Fibroblast of pulmonary artery (primary cell): ENCODE measurements around the gene GPRC5B.
A peak's percentile ranks its signal among the peaks of the same experiment; 100 is the strongest.

ENCODE experiments used
- DNase-seq: peaks from one replicate; pipeline ENCODE4 v3.0.0-alpha.2; 2010; ENCODE audit warnings: low read depth
- H3K4me3 ChIP-seq: replicated peaks from 2 replicates; pipeline ENCODE4 v1.5.1; 2011; ENCODE audit warnings: low read depth, mild to moderate bottlenecking, control low read depth, low read length, moderate library complexity
- TF ChIP-seq, protein P1 (sequence below): IDR thresholded peaks from 2 replicates; pipeline ENCODE4 v1.5.1; 2011; ENCODE audit warnings: mild to moderate bottlenecking, control low read depth, low read length, inconsistent platforms; ENCODE audit errors: missing control alignments

The GPRC5B gene

DNA sequence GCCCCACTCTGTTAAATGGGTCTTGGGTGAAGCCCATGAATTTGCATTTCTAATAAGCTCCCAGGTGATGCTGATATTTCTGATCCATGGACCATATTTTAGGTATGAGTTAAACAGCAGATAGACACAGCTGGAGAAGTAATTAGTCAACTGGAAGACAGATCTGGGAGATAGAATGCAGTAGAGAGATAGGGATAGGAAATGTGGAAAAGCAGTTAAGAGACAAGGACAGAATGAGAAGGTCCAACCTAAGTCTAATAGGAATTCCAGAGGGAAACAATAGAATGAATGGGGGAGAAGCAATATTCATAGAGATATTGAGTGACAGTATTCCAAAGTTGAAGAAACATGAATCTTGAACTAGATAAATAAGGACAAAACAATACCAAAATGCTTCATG lies 71.7 kb downstream of the GPRC5B start:
- TF ChIP-seq, protein P1, sequence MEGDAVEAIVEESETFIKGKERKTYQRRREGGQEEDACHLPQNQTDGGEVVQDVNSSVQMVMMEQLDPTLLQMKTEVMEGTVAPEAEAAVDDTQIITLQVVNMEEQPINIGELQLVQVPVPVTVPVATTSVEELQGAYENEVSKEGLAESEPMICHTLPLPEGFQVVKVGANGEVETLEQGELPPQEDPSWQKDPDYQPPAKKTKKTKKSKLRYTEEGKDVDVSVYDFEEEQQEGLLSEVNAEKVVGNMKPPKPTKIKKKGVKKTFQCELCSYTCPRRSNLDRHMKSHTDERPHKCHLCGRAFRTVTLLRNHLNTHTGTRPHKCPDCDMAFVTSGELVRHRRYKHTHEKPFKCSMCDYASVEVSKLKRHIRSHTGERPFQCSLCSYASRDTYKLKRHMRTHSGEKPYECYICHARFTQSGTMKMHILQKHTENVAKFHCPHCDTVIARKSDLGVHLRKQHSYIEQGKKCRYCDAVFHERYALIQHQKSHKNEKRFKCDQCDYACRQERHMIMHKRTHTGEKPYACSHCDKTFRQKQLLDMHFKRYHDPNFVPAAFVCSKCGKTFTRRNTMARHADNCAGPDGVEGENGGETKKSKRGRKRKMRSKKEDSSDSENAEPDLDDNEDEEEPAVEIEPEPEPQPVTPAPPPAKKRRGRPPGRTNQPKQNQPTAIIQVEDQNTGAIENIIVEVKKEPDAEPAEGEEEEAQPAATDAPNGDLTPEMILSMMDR, result no peak
- DNase-seq, result no peak
- H3K4me3 ChIP-seq, result no peak overlapping the region

DNA sequence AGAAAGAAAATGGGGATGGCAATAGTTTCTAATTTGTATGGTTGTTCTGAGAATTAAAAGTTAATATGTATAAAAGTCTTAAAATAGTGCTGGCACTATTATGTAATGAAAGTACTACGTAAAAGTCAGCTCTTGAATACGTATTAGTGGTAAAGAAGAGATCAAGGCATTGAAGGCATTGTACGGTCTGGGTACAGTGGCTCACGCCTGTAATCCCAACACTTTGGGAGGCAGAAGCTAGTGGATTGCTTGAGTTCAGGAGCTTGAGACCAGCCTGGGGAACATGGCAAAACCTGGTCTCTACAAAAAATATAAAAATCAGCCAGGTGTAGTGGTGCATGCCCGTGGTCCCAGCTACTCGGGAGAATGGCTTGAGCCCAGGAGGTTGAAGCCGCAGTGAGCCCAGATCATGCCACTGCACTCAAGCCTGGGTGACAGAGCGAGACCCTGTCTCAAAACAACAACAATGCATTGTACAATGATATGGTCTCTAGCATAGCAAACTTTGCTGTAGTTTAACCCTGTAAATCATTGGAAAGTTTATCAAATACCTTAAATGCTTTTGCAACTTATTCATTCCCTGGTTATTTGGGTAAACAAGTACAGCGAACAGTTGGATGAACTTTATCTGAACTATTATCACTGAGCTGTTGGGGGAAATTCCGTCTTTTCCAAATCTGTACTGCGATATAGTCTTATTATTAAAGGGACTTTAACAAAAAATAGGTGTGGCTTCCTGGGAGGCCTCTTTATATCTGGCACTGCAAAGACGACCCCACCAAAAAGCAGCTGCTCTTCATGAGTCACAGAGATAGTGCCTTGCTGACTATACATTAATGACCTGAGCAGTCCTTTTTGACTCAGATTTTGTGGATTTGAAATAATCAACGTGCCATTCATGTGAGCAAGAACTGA lies 73.6 kb downstream of the GPRC5B start:
- TF ChIP-seq, protein P1, result no peak
- peak; percentile 89 for DNase-seq
- no peak overlapping the region for H3K4me3 ChIP-seq

DNA sequence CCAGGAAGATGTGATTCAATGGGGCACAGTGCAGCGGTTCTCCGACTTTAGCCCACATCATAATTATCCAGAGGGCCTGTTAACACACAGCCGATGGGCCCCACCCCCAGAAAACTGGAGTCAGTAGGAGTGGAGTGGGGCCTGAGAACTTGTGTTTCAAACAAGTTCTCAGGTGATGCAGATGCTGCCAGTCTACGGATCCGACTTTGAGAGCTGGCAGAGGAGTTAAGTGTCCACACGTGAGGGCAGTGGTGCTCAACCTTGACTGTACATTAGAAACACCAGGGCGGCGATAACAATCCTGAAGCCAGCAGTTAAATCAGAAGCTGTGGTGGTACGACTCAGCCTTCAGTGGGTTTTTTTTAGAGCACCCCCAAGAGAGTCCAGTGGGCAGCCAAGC lies 75.0 kb downstream of the GPRC5B start:
- TF ChIP-seq, protein P1, result no peak
- no peak overlapping the region for H3K4me3 ChIP-seq
- DNase-seq, result no peak

DNA sequence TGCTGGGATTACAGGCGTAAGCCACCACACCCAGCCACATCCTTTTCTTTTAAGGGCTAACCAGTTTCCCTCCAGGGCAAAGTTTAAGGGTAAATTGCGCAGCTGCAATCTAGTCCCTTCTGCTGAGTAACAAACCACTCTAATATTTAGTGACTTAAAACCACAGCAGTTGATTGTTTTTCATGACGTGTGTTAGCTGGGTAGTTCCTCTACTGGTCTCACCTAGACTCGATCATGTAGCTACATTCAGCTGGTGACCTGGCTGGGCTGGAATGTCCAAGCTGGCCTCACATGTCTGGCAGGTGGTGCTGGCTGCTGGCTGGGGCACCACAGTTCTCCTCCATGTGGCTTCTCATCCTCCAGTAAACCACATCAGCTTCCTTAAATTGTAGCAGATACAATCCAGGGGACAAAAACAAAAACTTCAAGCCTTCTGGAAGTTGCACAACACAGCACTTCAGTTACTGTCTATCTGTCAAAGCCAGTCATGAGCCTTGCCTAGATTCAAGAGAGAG lies 75.5 kb downstream of the GPRC5B start:
- DNase-seq, result peak; percentile 27
- TF ChIP-seq, protein P1, result no peak
- no peak overlapping the region for H3K4me3 ChIP-seq

DNA sequence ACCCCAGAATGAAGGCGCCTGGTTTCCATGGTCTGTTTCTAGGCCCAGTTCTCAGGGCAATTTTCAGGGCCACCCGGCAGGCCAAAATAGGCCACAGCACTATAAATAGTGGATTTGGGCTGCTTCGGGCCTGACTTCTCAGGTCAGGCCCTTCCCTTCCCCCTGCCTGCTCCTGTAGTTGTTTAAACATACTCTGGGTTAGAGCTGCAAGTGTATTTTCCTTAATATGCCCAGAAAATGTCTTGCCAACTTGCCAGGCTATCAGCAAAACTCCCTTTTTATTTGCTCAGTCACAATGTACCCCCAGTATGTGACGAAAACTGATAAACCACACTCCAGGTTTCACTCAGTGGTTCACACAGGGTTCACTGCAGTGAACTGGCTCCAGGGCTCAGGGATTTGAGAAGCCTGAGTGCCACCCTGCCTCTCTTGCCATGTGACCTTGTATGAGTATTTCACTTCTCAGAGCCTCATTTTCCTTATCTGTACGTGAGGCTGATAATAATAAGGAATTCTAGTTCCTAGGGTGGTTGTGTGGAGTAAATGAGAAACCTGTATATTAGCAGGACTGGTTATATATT lies 76.5 kb downstream of the GPRC5B start:
- TF ChIP-seq, protein P1, result no peak
- no peak overlapping the region for H3K4me3 ChIP-seq
- no peak for DNase-seq
